NOMO-1 treated with dmso at 0.1 percent for 144 hours (cell line): ENCODE results near the gene CDH13.

ENCODE experiments used
- DNase-seq: peaks from one replicate; lab custom pipeline; 2025; ENCODE audit not compliant: unreplicated experiment; lab: John Stamatoyannopoulos, UW

CDH13 gene

DNA sequence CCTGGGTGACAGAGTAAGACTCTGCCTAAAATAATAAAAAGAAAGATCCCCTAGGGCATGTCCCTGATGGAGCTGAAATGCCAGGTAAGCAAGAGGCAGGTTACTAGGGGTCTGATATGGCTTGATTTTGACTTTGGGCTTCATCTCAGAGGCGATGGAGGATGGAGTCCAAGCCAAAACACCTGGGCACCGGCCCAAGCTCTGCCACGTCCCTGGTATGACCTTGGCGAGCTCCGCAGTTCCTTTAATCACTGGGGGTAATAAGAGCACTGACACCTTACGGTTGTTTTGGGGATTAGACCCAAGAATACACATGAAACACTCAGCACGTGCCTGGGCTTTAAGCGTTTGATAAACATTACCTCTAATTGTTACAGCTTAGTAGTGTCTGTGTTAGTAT is 830.2 kb downstream of the CDH13 start:
- DNase-seq: no peak

GRCh38 chr16:83458612-83459011 is 831.8 kb downstream of the CDH13 start:
- DNase-seq: no peak

DNA sequence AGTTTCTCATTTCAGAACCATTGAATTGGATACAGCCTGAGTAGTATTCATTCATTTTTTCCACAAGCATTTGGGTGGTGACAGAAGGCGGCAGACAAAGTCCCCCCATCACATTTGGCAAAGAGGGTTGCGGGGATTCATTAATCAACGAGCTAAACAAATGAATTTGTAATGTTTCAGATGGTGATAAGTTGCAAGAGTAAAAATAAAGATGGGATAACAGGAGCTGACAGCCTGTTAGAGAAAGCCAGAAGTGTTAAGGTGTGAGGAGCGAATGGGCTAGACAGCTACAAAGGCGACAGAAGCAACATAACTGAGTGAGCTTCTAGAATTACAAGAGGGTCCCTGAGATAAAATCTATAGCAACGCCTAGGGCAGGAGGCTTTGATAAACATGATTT is 838.2 kb downstream of the CDH13 start:
- DNase-seq: no peak

GRCh38 chr16:83470416-83470815 is 843.6 kb downstream of the CDH13 start:
- DNase-seq: no peak

GRCh38 chr16:83472776-83473501 is 846.2 kb downstream of the CDH13 start:
- no peak for DNase-seq

- no peak for DNase-seq
These were observed 847.3 kb downstream of the CDH13 start for GRCh38 chr16:83473926-83474650.

DNA sequence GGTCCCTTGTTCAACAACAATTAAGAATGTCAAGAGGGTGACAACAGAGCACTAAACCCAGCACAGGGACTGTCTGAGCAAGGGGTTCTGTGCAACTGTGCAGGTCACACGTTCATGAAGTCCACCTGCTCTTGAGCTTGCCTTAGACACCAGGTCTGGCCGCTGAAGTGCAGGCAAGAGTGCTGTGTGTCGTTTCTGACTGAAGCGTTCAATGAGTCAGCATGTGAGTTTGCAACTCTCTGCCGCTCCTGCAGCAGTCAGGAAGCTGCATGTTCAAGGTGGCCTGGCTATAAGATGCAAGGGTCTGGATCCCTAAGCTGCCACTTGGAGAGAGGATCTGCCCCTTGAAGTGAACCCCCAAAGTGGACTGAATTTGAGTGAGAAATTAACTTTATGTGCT is 848.3 kb downstream of the CDH13 start:
- no peak for DNase-seq

GRCh38 chr16:83481589-83481988 is 854.8 kb downstream of the CDH13 start:
- DNase-seq: no peak

GRCh38 chr16:83482545-83483162 is 855.9 kb downstream of the CDH13 start:
- no peak for DNase-seq

GRCh38 chr16:83490073-83490472 is 863.3 kb downstream of the CDH13 start:
- DNase-seq: no peak

GRCh38 chr16:83494459-83494858 is 867.7 kb downstream of the CDH13 start:
- no peak for DNase-seq

GRCh38 chr16:83501481-83501880 is 874.7 kb downstream of the CDH13 start:
- DNase-seq: no peak

GRCh38 chr16:83508295-83508694 is 881.5 kb downstream of the CDH13 start:
- no peak for DNase-seq

GRCh38 chr16:83509316-83509715 is 882.5 kb downstream of the CDH13 start:
- DNase-seq: no peak

GRCh38 chr16:83510906-83511305 is 884.1 kb downstream of the CDH13 start:
- DNase-seq: no peak

DNA sequence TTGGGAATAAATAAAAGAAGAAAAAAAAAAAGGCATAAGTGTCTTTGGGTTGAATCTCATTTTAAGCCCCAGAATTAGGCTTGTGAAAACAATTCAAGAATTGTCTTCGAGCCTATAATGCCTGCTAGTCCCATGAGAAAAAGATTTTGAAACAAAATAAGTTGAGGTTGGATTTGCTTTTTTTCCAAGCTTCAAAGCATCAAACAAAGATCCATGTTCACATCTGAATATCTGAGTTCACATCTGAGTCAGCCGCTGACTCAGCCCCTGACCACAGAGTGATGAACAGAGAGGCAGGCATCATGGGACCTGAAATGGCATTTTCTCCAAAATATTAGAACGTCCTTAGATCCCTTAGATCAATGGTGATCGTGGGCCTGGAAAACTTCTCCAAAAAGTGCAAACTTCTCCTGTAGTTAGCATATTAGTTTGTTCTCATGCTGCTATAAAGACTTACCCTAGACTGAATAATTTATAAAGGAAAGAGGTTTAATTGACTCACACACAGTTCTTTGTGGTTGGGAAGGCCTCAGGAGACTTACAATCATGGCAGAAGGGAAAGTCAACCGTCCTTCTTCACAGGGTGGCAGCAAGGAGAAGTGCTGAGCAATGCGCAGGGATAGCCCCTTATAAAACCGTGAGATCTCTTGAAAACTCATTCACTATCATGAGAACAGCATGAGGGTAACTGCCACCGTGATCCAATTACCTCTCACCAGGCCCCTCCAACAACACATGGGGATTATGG is 886.4 kb downstream of the CDH13 start:
- no peak for DNase-seq

- no peak for DNase-seq
These were observed 888.6 kb downstream of the CDH13 start for GRCh38 chr16:83515395-83515794.

DNA sequence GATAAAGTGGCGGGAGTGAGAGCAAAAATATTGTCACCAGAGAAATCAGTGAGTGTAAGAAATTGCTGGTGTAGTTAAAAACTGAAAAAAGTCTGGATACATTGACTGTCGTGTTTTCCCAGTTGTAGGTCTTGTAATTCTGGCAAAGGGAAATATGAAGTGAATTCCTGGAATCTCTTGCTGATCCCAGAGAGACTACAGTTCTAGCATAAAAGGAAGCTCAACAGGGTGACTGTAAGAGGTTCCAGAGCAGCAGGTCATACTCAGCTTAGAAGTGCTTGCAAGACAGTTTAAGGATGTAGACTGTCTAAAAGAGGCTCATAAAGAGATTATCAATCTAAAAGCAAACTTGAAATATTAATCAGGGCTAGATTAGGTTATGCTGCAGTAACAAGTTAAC is 890.2 kb downstream of the CDH13 start:
- DNase-seq: no peak

- no peak for DNase-seq
These were observed 890.6 kb downstream of the CDH13 start for GRCh38 chr16:83517398-83517797.

DNA sequence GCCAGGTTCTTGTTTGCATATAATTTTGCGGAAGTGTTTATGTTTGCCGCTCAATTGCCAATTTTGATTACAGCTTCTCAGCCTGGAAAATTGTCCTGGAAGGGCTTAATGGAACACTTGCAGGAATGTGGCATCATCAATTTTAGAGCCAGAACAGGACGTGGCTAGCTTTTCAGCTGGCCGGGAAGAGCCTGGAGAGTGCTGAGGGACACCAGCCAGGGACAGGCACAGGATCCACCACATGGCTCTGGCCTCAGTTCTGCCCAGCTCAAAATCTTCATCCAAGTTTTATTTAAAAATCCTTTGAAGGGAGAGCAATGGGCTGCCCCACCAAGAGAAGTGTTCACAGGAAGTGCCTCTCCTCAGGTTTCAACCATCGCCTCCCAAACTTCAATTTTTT is 893.8 kb downstream of the CDH13 start:
- no peak for DNase-seq

GRCh38 chr16:83530293-83530692 is 903.5 kb downstream of the CDH13 start:
- DNase-seq: no peak

DNA sequence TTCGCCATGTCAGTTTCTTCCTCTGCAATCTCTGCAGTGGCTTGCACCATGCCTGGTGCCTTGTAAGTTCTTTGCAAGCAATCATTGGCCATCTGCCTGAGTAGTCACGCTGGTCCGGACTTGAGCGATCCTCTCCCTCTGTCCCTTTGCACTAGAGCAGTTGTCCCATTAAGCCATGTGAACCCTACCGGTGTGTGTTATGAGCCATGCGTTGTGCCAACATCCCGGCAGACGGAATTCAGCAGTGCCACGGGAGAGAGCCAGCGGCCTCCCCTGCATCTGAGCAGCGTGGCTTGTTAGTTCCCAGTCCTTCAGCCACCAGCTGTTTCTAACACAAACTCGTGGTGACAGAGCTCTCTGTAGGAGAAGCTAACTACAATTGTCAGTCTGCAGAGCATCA is 905.9 kb downstream of the CDH13 start:
- no peak for DNase-seq
